Psoas muscle (tissue), 8 donors: ENCODE data around the gene ITPRIP. TPM values are rescaled to one million over a fixed set of nuclear protein-coding genes. Genes with fewer than 3 reads are reported as not detected.

ENCODE experiments used
- ATAC-seq, 4 donors: fragments of 200-7000 bp; cut with Tn5 transposase; one replicate each; pipeline ENCODE4 v1.9.1; 2020; ENCODE audit warnings: moderate library complexity in 3 of 4, mild to moderate bottlenecking in 2 of 4
- DNase-seq, 2 donors: peaks; one replicate each; pipeline ENCODE4 v3.0.0-alpha.2; 2020
- H3K27ac ChIP-seq: fragments of 200-600 bp; one replicate; pipeline ENCODE4 v1.8.0; 2022
- H3K27me3 ChIP-seq, 3 donors: fragments of 200-600 bp in 1 of 3; one replicate each; pipeline versions ENCODE4 v1.6.1 to v1.8.0; 2013 to 2022; ENCODE audit warnings: low read length in 2 of 3, mild to moderate bottlenecking in 2 of 3, moderate library complexity in 1 of 3; ENCODE audit not compliant: insufficient read depth in 3 of 3
- H3K36me3 ChIP-seq, 2 donors: fragments of 200-600 bp in 1 of 2; one replicate each; pipeline versions ENCODE4 v1.6.1 to v1.8.0; 2013 to 2022; ENCODE audit warnings: low read depth in 1 of 2, mild to moderate bottlenecking in 1 of 2, moderate library complexity in 1 of 2; ENCODE audit not compliant: insufficient read depth in 1 of 2
- H3K4me1 ChIP-seq: fragments of 200-600 bp; one replicate; pipeline ENCODE4 v1.8.0; 2022
- H3K4me3 ChIP-seq: fragments of 200-600 bp; one replicate; pipeline ENCODE4 v1.8.0; 2022; ENCODE audit warnings: mild to moderate bottlenecking
- H3K9me3 ChIP-seq: fragments of 200-600 bp; one replicate; pipeline ENCODE4 v1.8.0; 2022
- WGBS, 3 donors: extraction: QIAGEN DNeasy Blood & Tissue Kit; methylation state at CpG; one replicate each; pipeline versions ENCODE4 v1.1.6 to v1.1.7; 2013; 5-methylcytosine and 5-hydroxymethylcytosine counted together
- intact Hi-C, 2 donors: fragments of 100-400 bp; cut with DNase I; formaldehyde crosslinking; loops; one replicate each; pipeline versions ENCODE4 v1.11.0 to v1.14.2; 2022
- polyA plus RNA-seq, 3 donors: library from polyadenylated mRNA; stranded (reverse); fragments of 200-250 nt; gene quantifications; one replicate each; pipeline ENCODE4 v1.2.3, GENCODE V29; 2013
- total RNA-seq, 4 donors: library from RNA; stranded (reverse); fragmentation: NEBNext Ultra II Directional in 2 of 4; extraction: Animal tissue kit (Norgen Biotek cat#: 25700) in 2 of 4; gene quantifications; one replicate each; pipeline versions ENCODE4 v1.2.1 to v1.2.4, GENCODE V29; 2021 to 2023
- TF ChIP-seq, protein P1 (sequence below): fragments of 200-600 bp; IDR thresholded peaks from one replicate; pipeline ENCODE4 v1.8.0; 2022; ENCODE audit warnings: antibody characterized with exemption
- donor health status: healthy with polysubstance abuse.
- donor health status: DM: no; HTN: no; CAD: no; lungs with moderate emphysema.
- donor health status: Bipolar disorder and iron deficiency.
- donor health status: healthy.
- donor health status: DM: yes; HTN: yes; CAD: no.
- donor health status: DM: no; HTN: no; CAD: no.
- donor health status: DM: no; HTN: no; CAD: no.
- donor health status: DM: yes; HTN: yes; CAD: no.

ITPRIP gene
- total and polyA plus RNA-seq, 7 donors, result 6.2 to 118 (median 9.7) TPM

GRCh38 chr10:104307576-104308438 is 30.5 kb downstream of the ITPRIP start:
- no peaks in the 10 kb centered on the region for H3K27me3 ChIP-seq
- WGBS, 3 donors, result 73 to 77% (median 76%) methylated on average over 10 of the region's 10 CpGs
- H3K36me3 ChIP-seq, result peaks cover 0 to 4% of the 10 kb centered on the region in 2 donors
- ATAC-seq, result no peak
- TF ChIP-seq, protein P1, sequence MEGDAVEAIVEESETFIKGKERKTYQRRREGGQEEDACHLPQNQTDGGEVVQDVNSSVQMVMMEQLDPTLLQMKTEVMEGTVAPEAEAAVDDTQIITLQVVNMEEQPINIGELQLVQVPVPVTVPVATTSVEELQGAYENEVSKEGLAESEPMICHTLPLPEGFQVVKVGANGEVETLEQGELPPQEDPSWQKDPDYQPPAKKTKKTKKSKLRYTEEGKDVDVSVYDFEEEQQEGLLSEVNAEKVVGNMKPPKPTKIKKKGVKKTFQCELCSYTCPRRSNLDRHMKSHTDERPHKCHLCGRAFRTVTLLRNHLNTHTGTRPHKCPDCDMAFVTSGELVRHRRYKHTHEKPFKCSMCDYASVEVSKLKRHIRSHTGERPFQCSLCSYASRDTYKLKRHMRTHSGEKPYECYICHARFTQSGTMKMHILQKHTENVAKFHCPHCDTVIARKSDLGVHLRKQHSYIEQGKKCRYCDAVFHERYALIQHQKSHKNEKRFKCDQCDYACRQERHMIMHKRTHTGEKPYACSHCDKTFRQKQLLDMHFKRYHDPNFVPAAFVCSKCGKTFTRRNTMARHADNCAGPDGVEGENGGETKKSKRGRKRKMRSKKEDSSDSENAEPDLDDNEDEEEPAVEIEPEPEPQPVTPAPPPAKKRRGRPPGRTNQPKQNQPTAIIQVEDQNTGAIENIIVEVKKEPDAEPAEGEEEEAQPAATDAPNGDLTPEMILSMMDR, result no peak
- no peak for DNase-seq
- intact Hi-C loops, result no loop called here
- no peak overlapping the region for H3K4me3 ChIP-seq
- peaks cover 45% of the 10 kb centered on the region for H3K4me1 ChIP-seq
- no peaks in the 10 kb centered on the region for H3K9me3 ChIP-seq
- H3K27ac ChIP-seq, result no peak overlapping the region

DNA sequence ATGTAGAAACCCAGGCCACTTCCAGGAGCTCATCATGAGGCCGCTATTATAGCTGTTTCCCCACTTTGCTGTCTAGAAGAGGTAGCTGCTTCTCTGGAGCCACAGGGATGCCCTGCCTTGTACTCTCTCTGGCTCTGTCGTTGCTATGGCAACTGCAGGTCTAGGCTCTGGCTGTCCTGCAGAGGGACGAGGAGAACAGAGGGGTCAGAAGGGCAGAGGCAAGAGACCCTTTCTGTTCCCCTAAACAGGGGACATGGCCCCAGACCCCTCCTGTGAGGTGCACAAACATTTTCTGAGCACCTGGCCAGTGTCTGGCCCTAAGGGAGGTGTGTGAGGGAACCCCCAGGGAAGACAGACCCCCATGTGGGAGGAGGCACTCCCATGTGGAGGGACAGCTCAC is 31.4 kb downstream of the ITPRIP start:
- Histone ChIP-seq H3K27ac (no peak overlapping the region), H3K27me3 (no peaks in the 10 kb centered on the region), H3K4me3 (no peak overlapping the region), H3K4me1 (peaks cover 45% of the 10 kb centered on the region), H3K36me3 (no peaks in the 10 kb centered on the region), H3K9me3 (no peaks in the 10 kb centered on the region)
- intact Hi-C loops, result no loop called here
- DNase-seq (no peak), ATAC-seq (no peak)
- WGBS, 3 donors, result 76 to 84% (median 83%) methylated on average over 3 of the region's 3 CpGs
- TF ChIP-seq, protein P1, result no peak

DNA sequence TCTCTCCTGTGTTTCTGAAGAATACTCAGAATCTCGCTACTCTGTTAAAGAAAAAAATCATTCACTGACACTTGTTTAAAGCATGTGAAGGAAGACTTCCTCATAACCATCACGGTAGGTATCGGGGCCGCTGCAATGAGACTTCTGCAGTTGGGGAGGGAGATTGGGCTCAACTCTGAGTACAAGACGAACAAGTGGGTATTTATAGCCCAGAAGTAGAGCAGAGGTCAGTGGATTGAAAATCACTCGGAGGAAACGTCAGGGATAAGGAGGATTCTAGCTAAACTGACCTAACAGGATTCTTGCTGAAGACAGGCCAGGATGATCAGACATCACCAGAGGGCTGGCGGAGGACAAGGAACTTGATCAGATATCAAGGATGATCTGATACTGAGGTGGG is 33.3 kb downstream of the ITPRIP start:
- intact Hi-C loops, result loop anchor here in 1 of 2 donors (1.0 kb wide), 1 partner anchor 46 kb away; no protein-coding TSS in a partner anchor
- H3K36me3 ChIP-seq, result no peaks in the 10 kb centered on the region
- TF ChIP-seq, protein P1, result no peak
- ATAC-seq (peak in 3 of 4 donors; percentile 35 to 71 (median 60)), DNase-seq (no peak)
- H3K4me3 ChIP-seq, result no peak overlapping the region
- peak overlapping the region; percentile 74 for H3K27ac ChIP-seq
- H3K4me1 ChIP-seq, result peaks cover 52% of the 10 kb centered on the region
- H3K9me3 ChIP-seq, result no peaks in the 10 kb centered on the region
- H3K27me3 ChIP-seq, result no peaks in the 10 kb centered on the region
- 24 to 40% (median 26%) methylated on average over 8 of the region's 8 CpGs for WGBS, 3 donors

DNA sequence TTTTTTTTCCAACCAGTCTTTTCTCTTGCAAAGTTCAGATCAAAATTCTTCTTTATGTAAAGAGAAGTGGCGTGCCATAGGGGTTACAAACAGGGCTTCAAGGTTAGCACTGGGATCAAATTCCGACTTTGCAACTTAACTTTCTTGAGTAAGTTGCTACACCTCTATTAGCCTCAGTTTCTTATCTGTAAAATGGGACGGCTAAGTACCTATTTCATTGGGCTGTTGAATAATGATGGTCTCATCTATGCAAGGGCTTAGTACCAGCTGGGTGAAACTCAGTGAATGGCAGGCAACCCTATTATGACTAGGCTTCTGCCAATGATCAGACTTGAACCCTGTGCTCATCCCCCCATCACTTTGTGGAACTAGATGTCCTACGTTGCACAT is 33.9 kb downstream of the ITPRIP start:
- H3K27ac ChIP-seq, result peak overlapping the region; percentile 74
- no peak for ATAC-seq
- 83 to 89% (median 86%) methylated on average over 4 of the region's 4 CpGs for WGBS, 3 donors
- DNase-seq, result no peak
- intact Hi-C loops, result no loop called here
- peaks cover 47% of the 10 kb centered on the region for H3K4me1 ChIP-seq
- no peak overlapping the region for H3K4me3 ChIP-seq
- TF ChIP-seq, protein P1, result no peak
- no peaks in the 10 kb centered on the region for H3K36me3 ChIP-seq
- H3K9me3 ChIP-seq, result no peaks in the 10 kb centered on the region
- H3K27me3 ChIP-seq, result no peaks in the 10 kb centered on the region
